Effector CD4-positive, alpha-beta T cell (primary cell): Measurements from ENCODE around the gene SH3RF1.
"Not testable (repeated sequence)": the region's sequence is repeated elsewhere in the genome, so short reads cannot be mapped to it uniquely, and the experiment has no call there.

Experiments
- DNase-seq: peaks from one replicate; pipeline ENCODE4 v3.0.0-alpha.2; 2020

Gene SH3RF1

DNA sequence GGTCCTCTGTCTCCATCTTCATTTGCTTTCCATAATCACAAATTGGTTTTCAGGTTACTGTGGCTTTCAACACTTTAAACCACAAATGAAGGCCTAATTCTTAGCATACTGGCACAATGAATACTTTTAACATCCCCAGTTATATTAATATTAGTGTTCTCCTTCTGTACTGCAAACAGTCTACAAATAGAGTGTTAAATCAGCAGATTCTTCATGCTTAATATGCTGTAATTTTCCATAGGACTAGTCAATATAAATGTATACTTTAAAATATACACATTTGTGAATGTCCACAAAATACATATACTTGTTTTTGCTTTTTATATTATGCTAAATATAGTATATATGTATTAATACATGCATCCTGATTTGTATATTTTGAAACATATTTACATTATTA is 72.6 kb downstream of the SH3RF1 start:
- no peak for DNase-seq

DNA sequence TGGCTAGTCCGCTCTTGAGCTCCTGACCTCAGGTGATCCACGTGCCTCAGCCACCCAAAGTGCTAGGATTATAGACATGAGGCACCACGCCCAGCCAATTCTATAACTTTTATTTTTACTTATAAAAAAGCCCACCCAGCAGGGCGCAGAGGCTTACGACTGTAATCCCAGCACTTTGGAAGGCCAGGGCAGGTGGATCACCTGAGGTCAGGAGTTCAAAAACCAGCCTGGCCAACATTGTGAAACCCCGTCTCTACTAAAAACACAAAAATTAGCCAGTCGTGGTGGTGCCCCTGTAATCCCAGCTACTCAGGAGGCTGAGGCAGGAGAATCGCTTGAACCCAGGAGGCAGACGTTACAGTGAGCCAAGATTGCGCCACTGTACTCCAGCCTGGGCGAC is 73.5 kb downstream of the SH3RF1 start:
- not testable (repeated sequence) for DNase-seq

DNA sequence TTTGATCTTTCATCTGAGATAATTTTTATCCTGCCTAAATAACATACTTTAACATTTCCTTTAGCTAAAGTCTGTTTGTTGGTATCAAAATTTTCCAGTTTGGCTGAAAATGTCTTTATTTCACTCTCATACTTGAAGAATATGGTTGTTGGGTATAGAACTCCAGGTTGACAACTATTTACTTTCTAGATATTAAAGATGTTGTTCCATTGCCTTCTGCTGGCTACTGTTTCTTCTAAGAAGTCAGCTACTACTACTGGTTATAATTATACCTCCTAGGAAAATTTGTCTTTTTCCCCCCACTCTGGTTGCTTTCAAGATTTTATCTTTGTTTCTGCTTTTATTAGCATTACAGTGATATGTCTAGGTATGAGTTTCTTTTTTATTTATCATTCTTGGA is 75.7 kb downstream of the SH3RF1 start:
- no peak for DNase-seq

DNA sequence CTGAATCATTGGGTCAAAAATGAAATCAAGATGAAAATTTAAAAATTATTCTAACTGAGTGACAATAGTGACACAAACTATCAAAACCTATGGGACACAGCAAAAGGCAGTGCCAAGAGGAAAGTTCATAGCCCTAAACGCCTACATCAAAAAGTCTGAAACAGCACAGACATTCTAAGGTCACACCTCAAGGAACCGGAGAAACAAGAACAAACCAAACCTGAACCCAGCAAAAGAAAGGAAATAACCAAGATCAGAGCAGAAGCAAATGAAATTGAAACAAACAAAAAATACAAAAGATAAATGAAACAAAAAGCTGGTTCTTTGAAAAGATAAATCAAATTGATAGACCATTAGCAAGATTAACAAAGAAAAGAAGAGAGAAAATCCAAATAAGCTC is 80.8 kb downstream of the SH3RF1 start:
- not testable (repeated sequence) for DNase-seq

DNA sequence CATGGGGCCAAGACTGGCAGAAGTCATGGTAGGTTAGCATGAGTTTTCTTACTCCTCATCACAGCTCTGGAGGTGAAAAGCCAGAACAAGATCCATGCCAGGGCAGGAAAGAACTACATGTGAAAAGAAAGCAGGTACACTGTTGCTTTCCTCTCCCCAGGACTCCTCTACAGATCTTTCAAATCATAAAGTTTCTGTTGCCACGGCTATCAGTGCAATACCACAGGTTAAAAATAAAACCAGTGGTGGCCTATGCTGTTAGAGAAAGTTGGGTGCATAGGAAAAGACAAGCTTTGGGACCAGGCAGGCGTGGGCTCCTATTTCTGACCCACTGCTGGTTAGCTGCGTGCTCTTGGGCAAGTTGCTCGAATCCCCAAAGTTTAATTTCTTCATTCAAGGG is 81.4 kb downstream of the SH3RF1 start:
- no peak for DNase-seq

DNA sequence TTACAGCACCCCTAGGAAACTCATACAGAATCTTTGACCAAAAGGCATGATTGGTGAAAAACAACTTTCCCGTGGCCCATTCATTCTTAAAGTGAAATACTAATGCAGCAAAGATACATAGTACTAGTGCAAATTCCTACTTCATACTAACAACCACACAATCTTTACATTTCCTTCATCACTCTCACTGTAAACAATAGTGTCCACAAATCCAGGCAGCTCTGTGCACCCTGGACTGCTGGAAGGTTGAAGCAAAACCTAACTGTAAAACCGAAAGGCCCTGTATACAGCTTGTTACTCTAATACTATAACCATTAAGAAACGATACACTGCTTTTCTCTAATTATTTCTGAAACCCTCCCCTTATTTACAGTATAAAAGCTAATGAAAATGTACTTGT is 82.6 kb downstream of the SH3RF1 start:
- no peak for DNase-seq

DNA sequence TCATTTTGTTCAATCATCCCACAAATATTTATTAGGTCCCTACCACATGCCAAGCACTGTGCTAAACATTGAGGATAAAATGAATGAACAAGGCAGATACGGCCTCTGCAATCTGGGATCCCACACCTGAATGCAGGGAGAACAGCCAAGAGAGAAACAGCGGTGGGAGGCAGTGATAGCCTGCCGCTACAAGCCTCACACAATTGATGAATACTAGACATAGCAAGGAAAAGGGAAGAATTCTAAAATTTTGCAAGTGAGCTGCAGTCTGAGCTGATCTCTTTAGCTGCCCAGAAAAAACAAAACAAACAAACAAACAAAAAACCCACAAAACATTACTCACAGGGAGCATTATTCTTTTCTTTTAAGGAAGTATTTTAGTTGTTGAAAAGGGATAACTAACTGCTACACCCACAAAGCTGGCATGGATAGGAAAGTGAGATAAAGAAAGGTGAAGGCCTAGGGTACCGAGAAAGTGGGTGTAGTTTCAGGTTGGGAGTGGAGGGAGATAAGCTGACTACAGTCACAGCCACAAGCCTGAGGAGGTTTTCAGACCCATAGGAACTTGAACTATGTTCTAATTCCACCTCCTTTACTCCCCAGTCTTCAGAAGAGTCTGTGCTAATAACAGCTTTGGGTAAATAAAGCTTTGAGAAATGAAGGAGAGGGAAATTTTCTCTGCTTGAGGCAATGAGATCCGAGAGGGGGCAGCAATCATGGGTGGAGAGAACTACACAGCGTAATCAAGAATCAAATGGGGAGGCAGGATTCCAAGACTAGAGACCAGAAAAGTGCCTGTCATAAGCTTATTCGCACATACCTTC is 85.4 kb downstream of the SH3RF1 start:
- no peak for DNase-seq

DNA sequence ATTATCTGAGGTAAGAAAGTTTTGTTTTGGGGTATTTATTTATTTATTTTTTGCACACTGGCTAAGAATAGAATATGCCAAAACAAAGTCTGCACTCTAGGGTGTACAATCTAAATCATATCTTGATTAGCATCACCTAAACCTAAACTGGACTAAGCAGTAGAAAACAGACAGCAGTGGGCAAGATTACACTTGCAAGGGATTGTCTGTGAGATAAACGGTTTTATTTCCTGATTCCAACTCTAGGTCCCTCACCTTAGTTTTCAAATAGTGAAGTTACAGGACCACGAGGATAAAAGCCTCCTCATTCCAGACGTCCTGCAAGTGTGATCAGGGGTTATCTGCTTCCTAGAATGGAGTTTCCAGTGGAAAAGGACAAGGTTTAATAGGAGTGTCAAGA is 86.1 kb downstream of the SH3RF1 start:
- DNase-seq: no peak

DNA sequence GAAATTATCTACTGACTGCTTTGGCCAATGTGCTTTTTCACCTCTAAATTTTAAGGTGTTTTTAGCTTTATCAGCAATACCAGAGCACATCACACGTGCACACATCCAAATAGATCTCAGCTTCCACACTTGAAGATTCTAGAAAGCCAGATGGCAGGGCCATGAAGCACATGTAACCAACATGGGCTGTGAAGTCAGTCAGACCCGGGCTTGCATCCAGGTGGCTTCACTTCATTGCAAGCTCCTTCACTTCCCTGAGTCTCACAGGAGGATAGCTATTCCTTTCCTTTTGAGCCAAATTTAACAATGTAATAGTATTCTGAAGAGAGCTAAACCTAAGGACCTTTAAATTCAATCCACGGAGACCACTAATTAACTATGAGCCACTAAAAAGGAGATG is 86.5 kb downstream of the SH3RF1 start:
- DNase-seq: no peak

DNA sequence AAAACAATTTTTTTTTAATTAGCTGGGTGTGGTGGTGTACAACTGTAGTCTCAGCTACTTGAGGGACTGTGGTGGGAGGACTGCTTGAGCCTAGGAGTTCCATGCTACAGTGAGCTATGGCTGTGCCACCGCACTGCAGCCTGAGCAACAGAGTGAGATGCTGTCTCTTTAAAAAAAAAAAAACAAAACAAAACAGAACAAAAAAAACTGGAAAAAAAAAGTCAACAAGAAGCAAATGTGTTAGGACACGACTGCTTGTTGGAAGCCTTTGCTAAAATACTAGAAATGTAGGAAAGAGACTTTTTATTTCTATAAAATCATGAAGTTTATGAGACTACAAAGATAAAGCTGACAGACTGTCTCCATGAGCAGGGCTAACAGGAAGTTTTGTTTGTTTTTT is 87.2 kb downstream of the SH3RF1 start:
- DNase-seq: no peak

DNA sequence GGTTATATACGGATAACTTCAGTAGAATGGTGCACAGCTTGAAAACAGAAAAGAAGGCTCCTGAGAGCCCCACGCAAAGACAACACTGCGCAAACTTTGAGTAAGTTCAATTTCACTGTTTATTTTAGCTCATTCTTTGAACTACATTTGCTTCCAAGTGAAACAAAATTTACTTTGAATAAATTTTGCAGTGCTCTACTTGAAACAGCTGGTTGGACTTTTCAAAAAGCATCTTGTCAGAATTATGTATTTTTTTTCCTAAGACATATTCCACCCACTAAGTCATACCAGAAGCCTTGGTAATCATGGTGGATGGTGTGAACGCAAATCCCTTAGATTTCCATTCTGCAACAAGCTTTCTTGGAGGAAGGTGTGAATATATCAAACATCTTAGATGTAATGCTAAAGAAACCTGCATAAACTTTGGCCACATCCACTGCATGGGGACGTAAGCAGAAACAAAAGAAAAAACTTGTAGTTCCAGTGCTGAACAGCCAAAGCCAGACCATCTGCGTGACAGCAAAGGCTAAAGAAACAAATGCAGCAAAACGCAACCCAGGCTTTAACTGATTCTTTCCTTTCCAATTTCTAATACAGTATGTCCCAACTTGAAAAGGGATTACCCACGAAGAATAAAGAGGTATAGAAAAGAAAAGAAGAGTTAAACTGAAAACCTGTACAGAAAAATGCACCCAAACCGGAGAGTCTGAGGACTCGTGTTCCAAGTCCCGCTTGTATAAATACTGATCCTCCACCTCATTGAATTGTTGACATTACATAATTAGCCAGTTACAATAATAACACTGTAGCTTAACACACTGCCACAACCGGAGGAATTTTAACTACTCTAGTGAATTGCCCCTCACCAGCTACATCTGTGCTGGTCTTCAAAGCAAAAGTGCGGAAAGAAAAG is 90.9 kb downstream of the SH3RF1 start:
- DNase-seq: no peak

DNA sequence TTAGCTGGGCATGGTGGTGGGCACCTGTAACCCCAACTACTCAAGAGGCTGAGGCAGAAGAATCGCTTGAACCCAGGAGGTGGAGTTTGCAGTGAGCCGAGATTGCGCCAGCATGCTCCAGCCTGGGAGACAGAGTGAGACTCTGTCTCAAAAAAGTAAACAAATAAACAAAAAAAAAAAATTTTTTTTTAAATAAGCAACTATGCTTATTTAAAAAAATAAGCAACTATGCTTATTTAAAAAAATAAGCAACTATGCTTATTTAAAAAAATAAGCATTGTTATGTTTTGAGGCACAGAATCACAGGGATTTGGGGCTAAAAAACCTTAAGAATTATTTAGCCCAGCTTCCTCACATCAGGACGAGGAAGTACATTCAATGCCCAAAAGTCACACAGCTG is 92.7 kb downstream of the SH3RF1 start:
- not testable (repeated sequence) for DNase-seq

DNA sequence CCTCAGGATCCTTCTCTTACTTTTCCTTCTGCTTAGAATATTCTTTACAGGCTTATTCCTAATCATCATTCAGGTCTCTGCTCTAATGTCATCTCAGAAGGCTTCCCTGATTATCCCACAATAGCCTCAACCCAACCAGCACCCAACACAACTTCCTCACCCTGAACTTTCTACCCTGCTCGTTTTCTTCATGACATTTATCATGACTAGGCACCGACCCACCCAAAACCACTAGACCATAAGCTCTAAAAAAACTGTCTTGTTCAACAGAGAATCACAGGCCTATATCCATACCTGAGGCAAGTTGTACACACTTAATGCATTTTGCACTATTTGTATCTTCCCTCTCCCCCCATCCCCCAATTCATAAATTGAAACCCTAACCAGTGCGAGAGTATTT is 95.3 kb downstream of the SH3RF1 start:
- no peak for DNase-seq

DNA sequence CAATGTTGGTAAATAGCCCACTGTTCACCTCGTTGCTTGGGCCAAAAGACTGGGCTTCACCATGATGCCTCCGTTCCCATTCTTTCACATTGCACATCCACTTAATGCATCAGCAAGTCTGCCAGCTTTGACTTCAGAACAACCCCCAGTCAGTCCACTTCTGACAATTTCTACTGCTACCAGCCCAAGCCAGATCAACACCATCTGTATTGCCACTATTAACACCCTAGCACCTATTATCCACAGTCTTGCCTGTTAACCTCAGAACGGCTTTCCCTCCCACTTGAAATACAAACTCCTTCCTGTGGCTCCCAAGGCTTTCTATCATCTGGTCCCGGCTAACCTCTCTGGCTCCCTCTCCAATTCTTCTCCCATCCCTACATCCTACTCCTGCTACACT is 95.7 kb downstream of the SH3RF1 start:
- DNase-seq: no peak

DNA sequence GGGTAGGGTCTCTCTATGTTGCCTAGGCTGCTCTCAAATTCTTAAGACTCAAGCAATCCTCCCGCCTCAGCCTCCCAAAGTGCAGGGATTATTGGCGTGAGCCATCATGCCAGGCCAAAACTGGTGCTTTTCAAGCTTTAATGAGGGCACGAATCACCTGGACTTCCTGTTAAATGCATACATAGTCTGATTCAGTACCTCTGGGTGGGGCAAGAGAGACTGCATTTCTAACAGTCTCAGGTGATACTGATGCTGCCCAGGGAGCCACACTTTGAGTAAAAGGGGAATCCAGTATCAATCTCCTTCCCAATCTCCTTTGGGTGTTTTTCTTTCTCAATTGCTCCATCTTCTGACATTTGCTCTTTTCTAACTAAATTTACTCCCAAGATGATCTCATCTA is 96.5 kb downstream of the SH3RF1 start:
- DNase-seq: no peak

DNA sequence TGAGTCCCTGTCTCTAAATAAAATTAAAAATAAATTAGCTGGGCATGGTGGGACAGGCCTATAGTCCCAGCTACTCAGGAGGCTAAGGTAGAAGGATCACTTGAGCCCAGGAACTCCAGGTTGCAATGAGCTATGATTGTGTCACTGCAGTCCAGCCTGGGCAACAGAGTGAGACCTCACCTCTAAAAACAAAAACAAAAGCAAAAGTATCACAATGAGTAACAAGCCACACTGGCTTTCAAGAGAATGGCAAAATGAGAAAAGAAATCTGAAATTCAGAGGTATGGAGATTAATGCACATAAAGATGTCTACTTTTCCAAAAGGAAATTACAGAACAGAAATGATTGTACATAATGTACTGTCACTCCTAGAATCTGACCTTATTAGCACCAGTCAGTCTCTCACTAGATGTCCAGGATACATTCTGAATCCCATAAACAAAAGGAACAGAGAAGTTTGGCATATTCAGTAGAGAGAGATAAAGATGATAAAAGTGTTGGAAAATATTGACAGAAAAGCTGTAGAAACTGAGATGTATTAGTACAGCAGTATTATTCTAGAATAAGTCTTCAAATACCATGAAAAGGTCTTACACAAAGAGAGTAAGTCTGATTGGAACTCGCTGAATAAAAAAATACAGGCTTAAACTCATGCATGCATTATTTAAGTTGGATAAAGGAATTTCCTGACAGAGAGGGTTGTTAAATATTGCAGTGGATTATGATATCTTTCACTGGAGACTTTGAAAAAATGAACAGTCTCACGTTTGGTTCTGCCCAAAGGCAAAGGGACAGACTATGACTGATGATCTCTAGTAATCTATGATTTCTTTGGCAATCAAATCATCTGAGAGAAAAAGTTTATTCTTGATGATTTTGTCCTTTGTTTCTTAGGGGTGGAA is 102.5 kb downstream of the SH3RF1 start:
- DNase-seq: no peak

DNA sequence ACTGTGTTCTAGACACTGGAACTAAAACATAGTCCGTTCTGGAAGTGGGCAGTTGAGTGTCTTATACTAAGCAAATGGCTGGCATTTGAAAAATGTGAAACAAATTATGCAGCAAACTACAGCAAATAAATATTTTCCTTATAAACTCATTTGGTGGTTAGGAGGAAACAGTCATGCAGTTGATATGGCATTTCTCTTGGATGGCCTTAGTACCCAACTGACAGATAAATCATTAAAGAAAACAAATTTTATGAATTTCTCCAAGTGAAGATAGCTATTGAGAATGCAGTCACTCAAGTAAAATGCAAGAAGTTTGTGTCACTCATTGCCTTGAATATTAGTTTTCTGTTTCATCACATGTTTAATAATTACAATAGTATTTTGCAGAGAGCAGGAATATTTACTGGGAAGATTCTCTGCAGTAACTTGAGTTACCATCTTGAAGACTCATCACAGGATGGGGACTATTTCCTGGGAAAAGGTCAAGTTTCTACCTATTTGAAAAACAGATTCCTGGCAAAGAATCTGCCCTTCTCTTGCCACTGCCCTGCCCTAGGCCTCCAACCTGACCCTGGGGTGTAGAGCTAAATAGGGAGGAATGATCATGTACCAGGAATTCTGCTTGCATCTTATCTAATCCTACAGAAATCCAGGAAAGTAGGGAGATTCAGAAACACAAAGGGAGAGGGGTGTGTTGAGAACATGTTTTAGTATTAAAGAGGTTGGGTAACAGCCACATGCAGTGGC is 105.9 kb downstream of the SH3RF1 start:
- DNase-seq: no peak

DNA sequence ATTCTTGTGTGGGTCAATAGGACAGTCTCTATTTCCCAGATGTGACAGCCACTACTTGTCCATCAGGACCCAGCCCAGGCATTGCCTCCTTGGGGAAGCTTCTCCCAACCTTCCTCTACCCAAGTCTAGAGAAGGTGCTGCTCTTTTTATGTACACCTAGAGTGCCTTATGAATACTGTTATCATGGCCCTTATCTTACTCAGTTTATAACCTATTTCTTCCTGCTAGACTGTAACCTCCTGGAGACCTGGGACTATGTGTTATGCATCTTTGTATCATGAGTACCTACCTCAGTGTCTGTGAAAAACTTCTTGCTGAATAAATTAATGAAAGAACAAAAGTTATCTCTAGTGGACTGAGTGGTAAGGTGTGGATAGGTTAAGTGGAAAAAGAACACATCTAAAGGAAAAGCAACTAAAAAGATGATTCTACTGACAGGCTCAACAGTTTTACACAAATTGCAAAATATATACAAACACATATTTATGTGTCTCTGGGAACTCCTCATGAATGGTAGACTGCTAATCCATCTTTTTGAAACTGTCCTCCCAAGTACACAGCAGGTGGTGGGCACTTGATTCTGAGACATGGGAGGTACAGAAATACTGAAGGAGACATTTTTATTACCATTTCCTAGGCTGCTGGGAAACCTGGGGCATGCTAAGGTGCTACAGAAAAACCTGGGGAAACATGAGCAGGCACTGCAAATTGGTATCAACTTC is 106.6 kb downstream of the SH3RF1 start:
- DNase-seq: no peak

DNA sequence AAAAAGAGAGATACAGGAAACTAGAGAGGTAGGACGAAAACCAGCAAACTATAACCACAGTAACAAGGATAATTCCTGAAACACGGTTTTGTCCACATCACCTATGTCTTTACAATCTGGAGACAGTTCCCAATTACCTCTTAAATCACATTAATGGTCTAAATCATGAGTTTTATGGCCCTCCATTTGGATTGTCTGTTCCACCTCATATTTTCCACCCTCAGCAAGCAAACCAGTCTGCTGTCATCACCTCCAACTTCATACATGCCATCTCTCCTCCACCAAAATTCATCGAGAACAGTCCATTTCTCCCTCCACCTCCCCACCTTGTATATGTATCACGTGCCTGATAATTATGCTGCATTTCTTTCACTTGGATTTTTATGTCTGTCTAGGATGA is 107.3 kb downstream of the SH3RF1 start:
- no peak for DNase-seq

DNA sequence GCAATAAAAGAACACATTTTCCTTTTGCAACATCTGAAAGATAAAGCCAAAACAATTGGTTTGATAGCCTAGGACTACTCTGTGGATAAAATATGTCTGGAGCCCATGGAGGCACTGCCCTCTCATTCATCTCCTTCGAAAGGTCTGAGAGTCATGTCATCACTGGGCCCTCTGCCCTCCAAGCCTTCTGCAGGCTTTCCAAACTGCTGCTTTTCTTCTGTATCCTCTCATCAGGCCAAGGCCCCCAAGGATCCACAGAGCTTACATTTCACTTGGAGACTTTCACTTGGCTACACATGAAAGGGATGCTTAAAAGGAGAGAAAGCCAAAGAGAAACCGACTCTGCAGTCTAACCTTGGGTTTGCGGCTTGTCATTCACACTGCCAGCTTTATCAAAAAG is 109.9 kb downstream of the SH3RF1 start:
- no peak for DNase-seq

DNA sequence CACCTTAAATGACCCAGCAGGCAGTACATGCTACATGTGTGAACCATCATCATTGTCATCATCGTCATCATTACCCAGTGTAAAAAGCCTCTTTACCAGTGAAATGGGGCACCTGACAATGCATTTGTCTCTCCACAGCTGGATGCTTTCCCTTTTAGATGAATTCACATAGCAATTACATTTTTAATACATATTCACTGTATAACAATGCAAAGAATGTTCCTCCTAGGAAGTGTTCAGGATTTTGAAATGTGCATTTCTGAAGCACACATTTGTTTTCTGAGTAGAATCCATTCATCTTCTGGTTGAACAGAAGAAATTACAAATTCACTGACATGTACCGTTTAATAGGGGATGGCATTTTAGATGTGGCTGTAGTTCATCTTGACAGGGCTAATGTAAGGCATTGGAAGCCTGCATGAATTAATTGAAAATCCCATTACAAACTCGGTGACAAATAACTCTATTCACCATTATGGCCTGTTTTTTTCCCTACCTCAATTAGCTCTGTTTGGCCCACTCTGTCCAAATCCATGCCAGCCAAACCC is 111.1 kb downstream of the SH3RF1 start:
- DNase-seq: no peak
